DOHH2 (cell line): ENCODE results near the gene CLIC3.

ENCODE experiments used
- EZH2phosphoT487 ChIP-seq: fragments of 200-600 bp; sonication (generic); IDR thresholded peaks from 2 replicates; pipeline ENCODE4 v1.6.1; 2017; ENCODE audit warnings: borderline replicate concordance, mild to moderate bottlenecking, antibody characterized with exemption, low read length, moderate library complexity, mixed read lengths
- TF ChIP-seq, protein P1 (sequence below): fragments of 200-600 bp; sonication (generic); IDR thresholded peaks from one replicate; pipeline ENCODE4 v1.5.1; 2014; ENCODE audit warnings: antibody characterized with exemption, mild to moderate bottlenecking, low read depth, low read length; ENCODE audit not compliant: poor library complexity, severe bottlenecking

DNA sequence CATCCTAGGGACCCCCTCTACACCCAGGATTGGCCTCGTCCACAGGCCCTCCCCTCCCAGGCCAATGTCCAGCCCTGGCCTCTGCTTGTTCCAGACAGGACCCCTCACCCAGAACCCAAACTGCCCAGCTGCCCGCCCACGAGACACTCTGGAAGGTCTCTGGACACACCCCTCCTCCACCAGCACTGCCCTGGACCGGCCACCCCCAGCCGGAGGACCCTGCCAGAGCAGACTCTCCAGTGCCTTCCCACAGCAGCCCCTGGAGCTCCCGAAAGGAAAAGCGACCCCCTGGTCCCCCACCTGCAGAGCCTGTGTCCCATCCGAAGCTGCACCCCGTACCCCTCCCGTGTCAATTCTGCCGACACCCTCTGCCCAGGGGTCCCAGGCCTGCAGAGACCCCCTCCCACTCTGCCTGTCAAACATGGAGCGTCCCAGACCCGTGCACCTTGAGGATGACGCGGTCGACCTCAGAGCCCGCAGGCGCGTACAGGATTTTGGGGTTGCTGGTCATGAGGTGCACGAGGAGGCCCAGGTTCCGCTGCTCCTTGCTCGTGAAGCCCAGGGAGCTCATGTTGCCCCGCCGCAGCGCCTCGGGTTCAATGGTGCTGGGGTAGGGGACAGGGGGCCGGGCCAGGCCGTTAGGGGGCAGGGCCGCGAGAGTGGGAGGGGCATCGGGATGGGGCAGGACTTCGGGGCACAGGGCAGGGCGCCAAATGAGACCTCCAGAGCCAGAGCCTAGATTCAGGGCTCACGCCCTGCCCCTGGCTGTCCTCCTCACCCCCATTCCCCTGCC lies 23.7 kb upstream of the CLIC3 start:
- TF ChIP-seq EZH2phosphoT487, result no peak
- TF ChIP-seq, protein P1, sequence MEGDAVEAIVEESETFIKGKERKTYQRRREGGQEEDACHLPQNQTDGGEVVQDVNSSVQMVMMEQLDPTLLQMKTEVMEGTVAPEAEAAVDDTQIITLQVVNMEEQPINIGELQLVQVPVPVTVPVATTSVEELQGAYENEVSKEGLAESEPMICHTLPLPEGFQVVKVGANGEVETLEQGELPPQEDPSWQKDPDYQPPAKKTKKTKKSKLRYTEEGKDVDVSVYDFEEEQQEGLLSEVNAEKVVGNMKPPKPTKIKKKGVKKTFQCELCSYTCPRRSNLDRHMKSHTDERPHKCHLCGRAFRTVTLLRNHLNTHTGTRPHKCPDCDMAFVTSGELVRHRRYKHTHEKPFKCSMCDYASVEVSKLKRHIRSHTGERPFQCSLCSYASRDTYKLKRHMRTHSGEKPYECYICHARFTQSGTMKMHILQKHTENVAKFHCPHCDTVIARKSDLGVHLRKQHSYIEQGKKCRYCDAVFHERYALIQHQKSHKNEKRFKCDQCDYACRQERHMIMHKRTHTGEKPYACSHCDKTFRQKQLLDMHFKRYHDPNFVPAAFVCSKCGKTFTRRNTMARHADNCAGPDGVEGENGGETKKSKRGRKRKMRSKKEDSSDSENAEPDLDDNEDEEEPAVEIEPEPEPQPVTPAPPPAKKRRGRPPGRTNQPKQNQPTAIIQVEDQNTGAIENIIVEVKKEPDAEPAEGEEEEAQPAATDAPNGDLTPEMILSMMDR, result no peak
